H1 (cell line): ENCODE data around the gene ADAMTSL2. TPM values are rescaled to one million over a fixed set of nuclear protein-coding genes. Genes with fewer than 3 reads are reported as not detected.

ENCODE experiments used
- CTCF ChIA-PET: fragments of 300-600 bp; sonication (Branson Sonifier 250); formaldehyde crosslinking; loops from one replicate; lab custom pipeline; 2021; ENCODE audit not compliant: partially characterized antibody; lab: Charles Lee
- POLR2A ChIA-PET: fragments of 300-600 bp; sonication (Branson Sonifier 250); formaldehyde crosslinking; loops from one replicate; lab custom pipeline; 2021; ENCODE audit warnings: inconsistent platforms; ENCODE audit not compliant: partially characterized antibody; lab: Charles Lee
- DNase-seq, 2 experiments: peaks; one replicate each; pipeline versions ENCODE4 v3.0.0 to v3.0.0-alpha.2; 2010 to 2022; ENCODE audit warnings: low spot score in 2 of 2, low read depth in 1 of 2, mixed read lengths in 1 of 2
- FAIRE-seq: peaks from 2 replicates; lab custom pipeline; 2011; peaks lifted over from hg19 to GRCh38; lab: Jason Lieb, UNC
- H2AFZ ChIP-seq: 2 replicates; pipeline ENCODE4 v1.8.1; 2012; ENCODE audit warnings: low read length, inconsistent platforms
- H2AK5ac ChIP-seq: 2 replicates; pipeline ENCODE4 v1.6.1; 2013; ENCODE audit warnings: low read depth, low read length
- H2BK120ac ChIP-seq: replicated peaks from 2 replicates; pipeline ENCODE3; 2013; ENCODE audit warnings: low read depth, low read length, inconsistent platforms
- H2BK12ac ChIP-seq: 2 replicates; pipeline ENCODE4 v1.6.1; 2013; ENCODE audit warnings: low read depth, low read length
- H2BK15ac ChIP-seq: 2 replicates; pipeline ENCODE4 v1.6.1; 2013; ENCODE audit warnings: low read length
- H2BK20ac ChIP-seq: 2 replicates; pipeline ENCODE4 v1.6.1; 2013; ENCODE audit warnings: low read length
- H2BK5ac ChIP-seq: 2 replicates; pipeline ENCODE4 v1.6.1; 2013; ENCODE audit warnings: low read depth, low read length
- H3K14ac ChIP-seq: 2 replicates; pipeline ENCODE4 v1.6.1; 2013; ENCODE audit warnings: inconsistent platforms; ENCODE audit not compliant: insufficient read length
- H3K18ac ChIP-seq: 2 replicates; pipeline ENCODE4 v1.6.1; 2013; ENCODE audit warnings: low read length; ENCODE audit errors: extremely low read depth
- H3K23ac ChIP-seq: 2 replicates; pipeline ENCODE4 v1.6.1; 2013; ENCODE audit warnings: inconsistent platforms; ENCODE audit not compliant: insufficient read length
- H3K23me2 ChIP-seq: 2 replicates; pipeline ENCODE4 v1.6.1; 2013; ENCODE audit warnings: low read depth, low read length
- H3K27ac ChIP-seq: 2 replicates; pipeline ENCODE4 v1.6.1; 2011; ENCODE audit warnings: low read depth, low read length, inconsistent platforms
- H3K27me3 ChIP-seq, 4 experiments: replicated peaks in 1 of 4; 1 replicate in 1 of 4; 2 replicates in 3 of 4; pipeline versions ENCODE4 v1.6.1 to v1.8.1; 2011 to 2013; ENCODE audit warnings: low read length in 3 of 4, mild to moderate bottlenecking in 3 of 4, inconsistent platforms in 2 of 4, mixed read lengths in 2 of 4, moderate library complexity in 1 of 4; ENCODE audit not compliant: control insufficient read depth in 3 of 4, insufficient read depth in 3 of 4; ENCODE audit errors: extremely low read depth in 1 of 4
- H3K36me3 ChIP-seq, 4 experiments: 2 replicates each; pipeline versions ENCODE4 v1.6.1 to v1.8.1; 2011 to 2013; ENCODE audit warnings: mild to moderate bottlenecking in 4 of 4, low read length in 3 of 4, moderate library complexity in 2 of 4, control low read depth in 1 of 4, inconsistent platforms in 1 of 4; ENCODE audit not compliant: insufficient read depth in 4 of 4, control insufficient read depth in 2 of 4
- H3K4ac ChIP-seq: replicated peaks from 2 replicates; pipeline ENCODE3; 2013; ENCODE audit warnings: low read length, low read depth, mixed read lengths, inconsistent platforms; ENCODE audit not compliant: insufficient read length
- H3K4me1 ChIP-seq, 4 experiments: replicated peaks in 1 of 4; 1 replicate in 1 of 4; 2 replicates in 3 of 4; pipeline versions ENCODE4 v1.6.1 to v1.8.1; 2011 to 2013; ENCODE audit warnings: low read length in 3 of 4, inconsistent platforms in 2 of 4, mixed read lengths in 1 of 4; ENCODE audit not compliant: insufficient read depth in 4 of 4, control insufficient read depth in 3 of 4
- H3K4me2 ChIP-seq, 2 experiments: 2 replicates each; pipeline versions ENCODE4 v1.6.1 to v1.8.1; 2011 to 2013; ENCODE audit warnings: low read depth in 2 of 2, low read length in 2 of 2, control low read depth in 1 of 2, inconsistent platforms in 1 of 2, mild to moderate bottlenecking in 1 of 2; ENCODE audit not compliant: insufficient read depth in 1 of 2
- H3K4me3 ChIP-seq, 4 experiments: fragments of 200-600, 300-600 bp in 1 of 4; sonication (generic), shearing (Covaris generic), sonication (Bioruptor Twin) in 1 of 4; 2 replicates each; pipeline versions ENCODE4 v1.5.1 to v1.8.1; 2011 to 2016; ENCODE audit warnings: low read length in 4 of 4, low read depth in 3 of 4, control low read depth in 2 of 4, inconsistent platforms in 2 of 4, mild to moderate bottlenecking in 2 of 4, mixed read lengths in 1 of 4, moderate library complexity in 1 of 4; ENCODE audit not compliant: insufficient read depth in 2 of 4; ENCODE audit errors: extremely low read depth in 1 of 4
- H3K56ac ChIP-seq: replicated peaks from 2 replicates; pipeline ENCODE3; 2013; ENCODE audit warnings: low read depth, mild to moderate bottlenecking, mixed read lengths, low read length, inconsistent platforms; ENCODE audit not compliant: insufficient read length
- H3K79me1 ChIP-seq: 2 replicates; pipeline ENCODE4 v1.6.1; 2013; ENCODE audit warnings: low read depth, low read length, control low read depth
- H3K79me2 ChIP-seq, 2 experiments: 2 replicates each; pipeline versions ENCODE4 v1.6.1 to v1.8.1; 2012 to 2013; ENCODE audit warnings: low read length in 2 of 2, mild to moderate bottlenecking in 2 of 2, inconsistent platforms in 1 of 2; ENCODE audit not compliant: insufficient read depth in 2 of 2, control insufficient read depth in 1 of 2
- H3K9ac ChIP-seq, 4 experiments: replicated peaks in 1 of 4; 1 replicate in 1 of 4; 2 replicates in 3 of 4; pipeline versions ENCODE4 v1.6.1 to v1.8.1; 2011 to 2013; ENCODE audit warnings: low read depth in 3 of 4, low read length in 3 of 4, control low read depth in 2 of 4, mild to moderate bottlenecking in 2 of 4, moderate library complexity in 2 of 4, inconsistent platforms in 1 of 4; ENCODE audit errors: extremely low read depth in 1 of 4
- H3K9me3 ChIP-seq, 2 experiments: 2 replicates each; pipeline versions ENCODE4 v1.6.1 to v1.8.1; 2012 to 2013; ENCODE audit warnings: mild to moderate bottlenecking in 2 of 2, moderate library complexity in 2 of 2, control low read depth in 1 of 2, inconsistent platforms in 1 of 2, low read depth in 1 of 2, low read length in 1 of 2, mixed read lengths in 1 of 2; ENCODE audit not compliant: insufficient read depth in 2 of 2
- H4K20me1 ChIP-seq, 2 experiments: replicated peaks in 1 of 2; 2 replicates each; pipeline versions ENCODE3 to v1.8.1; 2011 to 2013; ENCODE audit warnings: inconsistent platforms in 2 of 2, low read length in 2 of 2, mild to moderate bottlenecking in 1 of 2; ENCODE audit not compliant: insufficient read depth in 2 of 2, control insufficient read depth in 1 of 2
- H4K5ac ChIP-seq: 2 replicates; pipeline ENCODE4 v1.6.1; 2013; ENCODE audit warnings: low read length, low read depth, mixed read lengths, inconsistent platforms; ENCODE audit not compliant: insufficient read length
- H4K8ac ChIP-seq: 2 replicates; pipeline ENCODE4 v1.8.0; 2013; ENCODE audit warnings: mild to moderate bottlenecking, moderate library complexity, low read length, inconsistent platforms; ENCODE audit not compliant: insufficient read depth; ENCODE audit errors: extremely low read depth
- H4K91ac ChIP-seq: replicated peaks from 2 replicates; pipeline ENCODE3; 2013; ENCODE audit warnings: low read length, mixed read lengths, inconsistent platforms; ENCODE audit not compliant: insufficient read length
- BRCA1 ChIP-seq: IDR thresholded peaks from 2 replicates; pipeline ENCODE4 v1.6.1; 2012; ENCODE audit warnings: low read depth, low read length, improper control_type of control experiment
- CBX5 ChIP-seq: fragments of 300-800, 300-1000 bp; sonication (generic); IDR thresholded peaks from 2 replicates; pipeline ENCODE4 v1.7.1; 2016; ENCODE audit warnings: antibody characterized with exemption, low read length, low read depth
- RAD21 ChIP-seq, 2 experiments: IDR thresholded peaks in 1 of 2; conservative IDR thresholded peaks in 1 of 2; 2 replicates each; pipeline ENCODE4 v1.6.1; 2011; ENCODE audit warnings: low read depth in 2 of 2, low read length in 2 of 2, improper control_type of control experiment in 1 of 2, inconsistent platforms in 1 of 2, mild to moderate bottlenecking in 1 of 2, moderate library complexity in 1 of 2
- RFX5 ChIP-seq: IDR thresholded peaks from 2 replicates; pipeline ENCODE4 v1.6.1; 2011; ENCODE audit warnings: low read depth, low read length, improper control_type of control experiment, borderline replicate concordance
- SIRT6 ChIP-seq: IDR thresholded peaks from one replicate; pipeline ENCODE4 v1.7.1; 2012; ENCODE audit warnings: low read length, inconsistent platforms
- TAF7 ChIP-seq: optimal IDR thresholded peaks from 2 replicates; pipeline ENCODE3; 2011; ENCODE audit warnings: low read depth, mild to moderate bottlenecking, inconsistent platforms, low read length, moderate library complexity, borderline replicate concordance
- WGBS, 2 experiments: shearing (Covaris generic) in 1 of 2; methylation state at CpG; one replicate each; pipeline versions ENCODE4 v1.1.6 to v1.1.7; 2013 to 2015; ENCODE audit warnings: low lambda C conversion rate in 2 of 2, mixed read lengths in 2 of 2, inconsistent platforms in 1 of 2, low coverage in 1 of 2, missing lambda C conversion rate in 1 of 2; ENCODE audit not compliant: insufficient replicate concordance in 2 of 2, insufficient coverage in 1 of 2, insufficient read length in 1 of 2; ENCODE audit errors: extremely low coverage in 1 of 2, missing lambda C conversion rate in 1 of 2; 5-methylcytosine and 5-hydroxymethylcytosine counted together
- polyA plus RNA-seq, 7 experiments: library from polyadenylated mRNA; depleted of rRNA in 3 of 7; stranded (reverse) in 5 of 7; unstranded in 2 of 7; fragments of >200 nt in 5 of 7; fragments of 200-250 nt in 2 of 7; gene quantifications; 1 replicate in 5 of 7; 2 replicates in 1 of 7; 4 replicates in 1 of 7; pipeline versions ENCODE4 v1.2.1 to v1.2.3, GENCODE V29; 2011 to 2013; ENCODE audit warnings: missing spikeins in 2 of 7, mixed read lengths in 2 of 7
- total RNA-seq: library from RNA; stranded (reverse); fragmentation: NEBNext Ultra II Directional; extraction: Animal tissue kit (Norgen Biotek cat#: 25700); gene quantifications from 2 replicates; pipeline ENCODE4 v1.2.1, GENCODE V29; 2021
- TF ChIP-seq, protein P1 (sequence below): IDR thresholded peaks from 2 replicates; pipeline ENCODE4 v1.6.1; 2012; ENCODE audit warnings: low read length, inconsistent platforms

The ADAMTSL2 gene
- total and polyA plus RNA-seq, 2 of the 8 experiments (the other 6 are each of a cell fraction or from before 2014, with no cell fraction given) = 0.74 to 0.76 TPM

DNA sequence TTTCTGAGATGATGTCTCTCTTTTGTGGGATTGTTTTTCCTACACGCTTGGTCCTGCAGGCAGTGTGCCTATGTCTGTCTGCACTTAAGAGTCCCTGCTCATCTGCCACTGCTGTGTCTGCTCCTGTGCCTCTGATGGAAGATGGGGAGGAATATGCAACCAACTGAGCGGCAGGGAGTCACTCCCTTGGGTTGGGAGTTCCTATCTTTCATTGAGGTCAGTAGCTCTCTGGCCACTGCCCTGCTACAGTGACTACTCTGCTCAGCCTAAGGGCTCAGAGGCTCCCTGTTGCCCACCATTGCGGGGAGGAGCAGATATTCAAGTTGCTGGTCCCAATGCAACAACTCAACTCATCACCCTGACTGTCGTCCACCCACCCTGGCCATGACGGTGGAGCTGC, 88.1 kb downstream of the ADAMTSL2 start:
- no peaks in the 10 kb centered on the region for H3K4me1 ChIP-seq
- H4K8ac ChIP-seq = no peak overlapping the region
- H3K23me2 ChIP-seq = no peaks in the 10 kb centered on the region
- no peak overlapping the region for H4K91ac ChIP-seq
- H3K4ac ChIP-seq = no peak overlapping the region
- no peak overlapping the region for H3K14ac ChIP-seq
- no peaks in the 10 kb centered on the region for H4K20me1 ChIP-seq
- no peak overlapping the region for H2AFZ ChIP-seq
- DNase-seq (no peak), FAIRE-seq (no peak)
- H3K18ac ChIP-seq = no peak overlapping the region
- no peak overlapping the region for H2BK20ac ChIP-seq
- H4K5ac ChIP-seq = no peak overlapping the region
- TF ChIP-seq BRCA1 (no peak), RAD21 (IDR thresholded peaks at IDR 0.05 in 1 of 2, conservative IDR thresholded peaks at IDR 0.05 in 1 of 2; ENCODE audit: low read depth in 2 of 2, low read length in 2 of 2) (no peak), CBX5 (no peak), SIRT6 (no peak), TAF7 (no peak), RFX5 (no peak)
- TF ChIP-seq, protein P1, sequence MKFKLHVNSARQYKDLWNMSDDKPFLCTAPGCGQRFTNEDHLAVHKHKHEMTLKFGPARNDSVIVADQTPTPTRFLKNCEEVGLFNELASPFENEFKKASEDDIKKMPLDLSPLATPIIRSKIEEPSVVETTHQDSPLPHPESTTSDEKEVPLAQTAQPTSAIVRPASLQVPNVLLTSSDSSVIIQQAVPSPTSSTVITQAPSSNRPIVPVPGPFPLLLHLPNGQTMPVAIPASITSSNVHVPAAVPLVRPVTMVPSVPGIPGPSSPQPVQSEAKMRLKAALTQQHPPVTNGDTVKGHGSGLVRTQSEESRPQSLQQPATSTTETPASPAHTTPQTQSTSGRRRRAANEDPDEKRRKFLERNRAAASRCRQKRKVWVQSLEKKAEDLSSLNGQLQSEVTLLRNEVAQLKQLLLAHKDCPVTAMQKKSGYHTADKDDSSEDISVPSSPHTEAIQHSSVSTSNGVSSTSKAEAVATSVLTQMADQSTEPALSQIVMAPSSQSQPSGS = no peak
- H3K56ac ChIP-seq = no peak overlapping the region
- no peaks in the 10 kb centered on the region for H3K79me1 ChIP-seq
- H3K9me3 ChIP-seq = peaks cover 6% of the 10 kb centered on the region in 2 experiments; a peak in 3 of 4 replicates
- ChIA-PET POLR2A (no interaction called here), CTCF (interaction anchor here (1.2 kb wide), 1 partner anchor 17 kb away, joined by 3 read pairs; no protein-coding TSS in a partner anchor)
- H3K79me2 ChIP-seq = no peaks in the 10 kb centered on the region
- H2AK5ac ChIP-seq = no peak overlapping the region
- no peaks in the 10 kb centered on the region for H3K36me3 ChIP-seq
- 81% methylated on average over 5 of the region's 5 CpGs; no CpG with 5 or more reads in 1 of the 2 experiments for WGBS, 2 experiments
- no peak overlapping the region for H2BK12ac ChIP-seq
- no peak overlapping the region for H3K9ac ChIP-seq
- H3K23ac ChIP-seq = no peak overlapping the region
- no peak overlapping the region for H2BK5ac ChIP-seq
- H3K27ac ChIP-seq = no peak overlapping the region
- no peak overlapping the region for H2BK120ac ChIP-seq
- H3K27me3 ChIP-seq = peaks cover 0 to 5% (median 0%) of the 10 kb centered on the region in 4 experiments; a peak in 2 of 7 replicates
- no peak overlapping the region for H3K4me3 ChIP-seq
- no peak overlapping the region for H2BK15ac ChIP-seq
- H3K4me2 ChIP-seq = no peak overlapping the region
